ENCODE measurements around the gene ITGA3. TPM values are rescaled to one million over a fixed set of nuclear protein-coding genes. Genes with fewer than 3 reads are reported as not detected.

Gene ITGA3
- total RNA-seq, 1 donor from 2014 or later: 211 TPM

DNA sequence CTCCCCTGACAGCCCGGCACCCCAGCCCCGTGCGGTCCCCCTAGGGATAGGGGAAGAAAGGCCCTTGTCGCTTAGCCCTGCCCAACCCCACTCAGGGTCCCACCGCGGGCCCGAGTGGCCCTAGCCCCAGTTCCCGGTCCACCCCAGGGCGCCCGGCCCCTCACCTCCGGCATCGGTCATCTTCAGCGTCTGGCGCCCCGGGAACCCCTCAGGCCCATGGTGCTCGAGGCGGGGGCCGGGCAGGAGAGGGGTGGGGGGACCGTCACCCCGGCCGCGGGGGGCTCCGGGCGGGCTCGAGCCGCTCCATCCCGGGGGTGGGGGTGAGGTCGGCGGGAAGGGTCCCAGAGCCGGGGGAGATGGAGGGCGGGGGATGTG is 73.4 kb downstream of the ITGA3 start:
- no peak for DNase-seq (ENCODE audit: low spot score)

DNA sequence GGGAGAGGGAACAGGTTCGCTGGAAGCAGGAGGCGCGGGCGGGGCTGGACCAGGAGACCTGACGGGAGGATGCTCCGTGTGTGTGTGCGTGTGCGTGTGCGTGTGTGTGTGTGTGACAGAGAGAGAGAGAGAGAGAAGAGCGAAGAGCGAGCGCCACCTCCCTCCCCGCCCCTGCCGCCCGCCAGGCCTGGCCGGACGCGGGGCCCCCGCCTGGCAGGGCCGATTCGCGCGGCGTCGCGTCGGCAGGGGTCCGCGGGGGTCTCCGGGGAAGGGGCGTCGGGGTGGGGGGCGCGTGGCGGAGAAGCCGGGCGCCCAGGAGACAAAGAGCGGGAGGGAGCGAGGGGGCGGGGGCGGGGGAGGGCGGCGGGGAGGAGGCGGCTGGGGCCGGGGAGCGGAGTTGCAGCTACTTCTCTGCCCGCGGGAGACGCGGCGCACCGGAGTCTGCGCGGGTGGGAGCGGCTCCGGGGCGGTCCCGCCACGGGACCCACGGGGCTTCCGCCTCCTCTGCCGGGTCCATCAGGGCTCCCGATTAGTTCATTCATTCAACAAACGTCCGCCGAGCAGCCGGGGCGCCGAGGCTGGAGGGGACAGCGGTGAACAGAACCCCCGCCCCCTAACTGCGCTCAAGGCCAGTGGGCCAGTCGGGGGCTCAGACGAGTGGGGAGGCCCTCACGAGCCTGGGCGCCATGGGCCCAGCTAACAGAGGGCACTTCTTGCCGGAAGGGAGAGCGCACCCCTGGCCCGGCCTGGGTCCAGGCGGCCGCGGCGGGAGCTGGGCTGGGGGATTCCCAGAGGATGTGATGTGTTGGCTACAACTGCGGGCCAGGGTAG is 74.0 kb downstream of the ITGA3 start, which contains the start of gene SAMD14:
Gene SAMD14 (minus strand): TSS at position 433 of the 831 bp plus-strand sequence. CDS start 5,201 bp downstream, outside the sequence.
- peak; percentile 42 for DNase-seq (ENCODE audit: low spot score)

DNA sequence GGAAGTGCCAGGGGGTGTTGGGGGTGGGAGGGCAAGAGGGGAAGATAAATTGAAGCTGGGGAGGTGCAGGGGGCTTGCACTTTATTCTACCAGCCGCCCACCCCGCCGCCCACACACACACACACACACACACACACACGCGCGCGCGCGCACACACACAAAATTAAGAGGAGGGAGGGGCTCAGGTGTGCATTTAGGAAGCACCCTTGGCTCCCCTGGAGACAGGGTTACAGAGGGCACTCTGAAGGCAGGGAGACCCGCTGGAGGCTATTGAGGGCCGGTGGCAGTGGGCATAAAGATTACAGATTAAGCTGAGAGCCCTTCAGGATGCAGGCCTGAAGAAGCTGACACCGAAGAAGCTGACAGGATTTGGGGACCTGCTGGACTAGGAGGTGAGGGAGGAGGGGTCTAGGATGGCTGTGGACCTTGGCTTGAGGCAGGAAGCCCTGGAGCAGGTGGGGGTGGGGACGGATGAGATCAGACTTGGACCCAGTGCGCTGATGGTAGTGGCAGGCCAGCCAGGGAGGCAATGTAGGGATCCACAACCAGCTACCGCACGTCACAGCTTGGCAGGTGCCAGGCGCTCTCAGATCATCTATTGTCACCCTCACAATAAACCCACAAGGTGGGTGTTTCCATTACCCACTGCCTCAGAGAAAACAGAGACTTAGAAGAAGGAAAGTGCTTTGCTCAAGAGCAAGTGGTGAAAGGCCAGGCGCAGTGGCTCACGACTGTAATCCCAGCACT is 74.8 kb downstream of the ITGA3 start:
- DNase-seq (ENCODE audit: low spot score): no peak

DNA sequence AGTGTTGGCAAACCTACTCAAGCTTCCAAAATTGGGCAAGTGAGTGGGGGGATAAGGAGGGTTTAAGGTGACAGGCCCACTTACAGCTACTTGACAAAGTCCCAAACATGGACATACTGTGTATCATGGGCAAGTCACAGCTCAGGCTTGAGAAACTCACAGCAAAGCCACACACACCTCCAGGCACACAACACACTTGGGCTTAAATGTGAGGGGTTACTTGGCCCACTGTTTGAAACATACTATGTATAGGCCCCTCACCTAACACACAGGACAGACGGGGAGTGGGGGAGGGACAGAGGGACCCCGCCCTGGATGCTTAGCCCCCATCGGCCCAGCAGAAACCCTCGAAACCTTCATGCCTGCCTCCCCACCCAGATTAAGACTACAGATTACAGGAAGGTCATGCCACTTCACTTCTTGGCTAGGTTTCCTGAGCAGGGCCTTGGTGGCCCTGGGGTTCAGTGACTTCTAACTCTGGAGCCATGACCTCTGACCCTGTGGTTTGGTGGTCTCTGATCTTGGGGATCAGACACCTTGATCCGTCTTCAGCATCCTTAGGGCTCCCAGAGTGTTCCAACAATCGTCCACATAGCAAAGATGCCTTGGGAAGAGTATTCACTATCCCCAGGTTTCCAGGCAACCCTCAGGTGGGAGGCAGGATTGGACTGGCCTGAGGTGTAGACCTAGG is 76.3 kb downstream of the ITGA3 start:
- no peak for DNase-seq (ENCODE audit: low spot score)

DNA sequence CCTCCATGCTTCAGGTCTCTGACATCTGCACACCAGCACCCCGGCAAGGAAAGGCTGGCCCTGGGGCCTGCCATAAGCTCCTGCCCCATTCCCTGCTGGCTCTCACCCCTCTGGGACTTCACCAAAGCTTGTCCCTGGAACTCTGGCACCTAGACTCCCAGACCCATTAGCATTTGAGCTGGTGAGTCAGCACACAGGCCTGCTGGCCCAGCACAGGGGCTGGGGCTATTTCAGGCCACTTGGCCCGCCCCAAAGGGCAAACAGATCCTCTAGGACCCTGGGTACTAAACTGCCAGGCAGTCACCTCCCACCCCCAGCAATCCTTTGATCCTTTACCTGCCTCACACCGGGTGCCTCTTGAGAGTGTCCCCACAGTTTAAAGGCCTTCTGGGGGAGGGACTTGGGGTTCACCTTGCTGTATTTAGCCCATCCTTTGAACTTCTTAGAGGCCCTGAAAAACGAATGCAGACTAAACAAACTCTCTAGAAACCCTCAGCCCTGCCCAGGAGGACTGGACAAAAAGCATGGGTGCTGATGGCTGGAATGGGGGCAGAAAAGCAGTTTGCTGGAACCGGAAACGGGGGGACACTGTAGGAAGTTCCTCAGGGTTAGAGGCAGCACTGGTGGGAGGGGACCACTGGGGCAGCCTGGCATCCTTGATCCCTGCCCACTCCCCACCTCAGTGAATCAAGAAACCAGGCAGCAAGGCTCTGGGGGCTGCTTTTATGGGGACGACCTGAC is 77.3 kb downstream of the ITGA3 start:
- DNase-seq (ENCODE audit: low spot score): no peak

DNA sequence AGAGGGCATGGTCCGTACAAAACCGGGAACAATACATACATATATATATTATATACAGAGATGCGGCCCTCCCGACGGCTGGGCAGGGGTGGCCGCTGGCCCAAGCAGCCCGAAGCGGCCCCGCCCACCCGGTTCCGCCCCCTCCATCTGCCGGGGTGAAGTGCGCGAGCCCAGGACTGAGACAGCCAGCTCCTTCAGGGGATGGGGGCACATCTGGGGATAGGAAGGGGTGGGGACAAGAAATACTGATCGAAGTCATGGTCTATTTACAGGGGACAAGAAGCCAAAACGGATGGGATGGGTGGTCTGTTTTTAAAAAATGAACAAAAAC is 77.8 kb downstream of the ITGA3 start:
- DNase-seq (ENCODE audit: low spot score): no peak

DNA sequence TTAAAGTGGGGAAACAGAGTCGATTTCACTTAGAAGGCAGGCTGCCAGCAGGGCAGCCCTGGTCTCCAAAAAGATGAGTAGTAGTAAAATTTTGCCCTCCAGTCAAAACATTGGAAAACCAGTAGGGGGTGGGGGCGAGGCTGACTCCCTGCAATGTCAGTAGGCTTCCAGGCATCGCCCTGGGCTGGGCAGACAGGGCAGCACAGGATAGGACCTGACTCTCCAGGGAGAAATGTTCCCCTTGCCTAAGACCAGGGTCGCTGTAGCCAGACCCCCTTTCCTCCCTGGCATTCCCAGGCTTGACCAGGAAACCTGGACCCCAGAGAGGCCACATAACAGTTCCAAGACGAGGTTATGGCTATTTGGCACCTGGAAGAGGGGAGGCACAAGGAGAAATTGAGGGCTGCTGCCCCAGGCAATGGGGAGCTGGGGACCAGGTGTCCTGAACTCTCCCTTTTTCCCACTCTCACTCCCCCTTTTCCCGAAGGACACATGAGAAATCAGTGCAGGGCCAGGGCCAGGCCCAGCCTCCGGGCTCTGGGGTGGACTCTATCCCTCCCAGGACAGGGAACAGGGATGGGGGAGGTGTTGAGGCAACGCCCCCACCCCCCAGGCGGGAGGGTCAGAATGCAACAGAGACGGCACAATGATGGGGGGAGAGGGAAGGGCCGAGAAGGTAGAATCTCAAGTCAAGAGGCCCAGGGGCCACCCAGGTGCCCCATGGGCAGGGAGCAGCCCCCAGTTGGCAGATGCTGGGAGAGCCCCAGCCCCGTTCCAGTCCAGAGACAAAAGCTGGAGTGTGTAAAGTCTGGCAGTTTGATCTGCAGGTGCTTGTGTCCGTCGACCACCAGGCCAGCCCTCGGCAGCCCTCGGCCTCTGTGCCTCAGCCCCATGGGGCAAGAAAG is 78.5 kb downstream of the ITGA3 start:
- no peak for DNase-seq (ENCODE audit: low spot score)

DNA sequence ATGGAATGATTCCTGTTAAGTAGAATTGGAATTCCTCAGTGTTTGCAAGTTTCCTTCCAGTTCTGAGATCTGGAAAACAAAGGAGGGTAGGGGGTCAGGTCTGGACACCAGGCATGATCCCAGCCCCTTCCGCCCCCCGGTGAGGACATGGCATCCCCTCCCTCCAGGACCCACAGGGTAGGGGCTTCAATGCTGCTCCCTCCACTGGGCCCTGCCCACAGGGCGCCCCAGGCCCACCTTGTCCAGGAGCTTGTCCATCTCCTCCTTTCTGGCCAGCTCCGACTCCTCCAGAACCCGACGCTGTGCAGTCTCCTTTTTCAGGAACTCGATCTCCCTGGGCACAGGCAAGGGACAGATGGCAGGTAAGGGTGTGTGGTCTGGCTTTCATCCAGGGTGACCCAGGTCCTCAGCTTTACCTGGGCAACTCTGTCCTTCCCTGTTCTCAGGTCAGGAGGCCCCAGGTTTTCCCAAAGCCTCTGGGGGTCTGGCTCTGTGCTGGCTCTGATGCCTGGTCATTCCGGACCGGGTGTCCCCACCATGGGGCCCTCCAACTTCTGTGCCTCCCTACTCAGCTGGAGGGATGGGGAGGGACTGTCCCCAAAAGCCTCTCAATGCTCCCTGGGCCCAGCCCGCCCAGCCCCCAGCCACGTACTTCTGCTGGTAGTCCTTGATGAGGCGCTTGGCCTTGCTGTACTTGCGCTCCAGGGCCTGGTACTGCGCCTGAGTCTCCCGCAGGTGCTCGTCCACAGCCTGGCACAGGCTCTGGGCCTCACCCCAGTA is 79.6 kb downstream of the ITGA3 start:
- no peak for DNase-seq (ENCODE audit: low spot score)

DNA sequence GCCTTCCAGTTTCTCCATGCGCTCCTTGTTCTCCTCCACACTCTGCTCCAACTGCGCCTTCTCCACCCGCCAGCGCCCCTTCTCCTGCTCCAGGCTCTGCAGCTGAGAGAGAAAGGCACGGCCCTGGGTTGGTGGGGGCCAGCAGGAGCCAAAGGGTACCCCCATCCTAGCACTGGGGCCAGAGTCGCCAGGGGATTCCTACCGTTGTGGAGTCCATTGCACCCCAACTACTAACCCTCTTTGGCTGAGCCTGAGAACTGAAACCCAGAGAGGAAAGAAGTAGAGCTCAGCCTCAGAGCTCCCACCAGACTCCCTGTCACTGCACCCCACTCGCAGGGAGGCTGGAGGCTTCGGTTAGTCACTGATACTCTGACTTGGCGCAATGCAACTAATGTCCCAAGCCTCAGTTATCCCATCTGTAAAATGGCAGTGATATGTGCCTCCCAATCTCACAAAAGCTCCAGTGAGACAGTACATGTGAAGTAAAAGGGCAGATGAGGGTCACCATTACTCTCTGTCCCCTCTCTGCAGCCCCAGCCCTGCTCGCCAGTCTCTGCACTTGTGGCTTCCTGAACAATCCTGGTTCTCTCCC is 80.3 kb downstream of the ITGA3 start:
- no peak for DNase-seq (ENCODE audit: low spot score)

DNA sequence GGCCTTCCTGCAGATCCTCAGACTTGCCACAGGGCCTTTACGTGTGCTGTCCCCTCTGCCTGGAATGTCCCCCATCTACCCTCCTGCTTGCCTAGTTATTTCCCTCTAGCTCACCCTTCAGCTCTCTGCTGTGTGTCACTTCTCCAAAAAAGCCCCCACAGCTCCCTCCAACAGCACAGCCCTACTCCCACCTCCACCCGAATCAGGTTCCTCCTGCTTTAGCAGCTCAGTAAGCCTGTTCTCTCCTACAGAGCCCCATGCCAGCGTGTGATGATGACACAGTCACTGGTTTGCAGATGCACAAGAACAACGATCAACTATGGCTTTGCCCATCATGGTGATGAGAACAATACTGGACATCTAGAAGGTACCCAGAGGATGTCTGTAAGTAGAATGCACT is 81.1 kb downstream of the ITGA3 start:
- no peak for DNase-seq (ENCODE audit: low spot score)

DNA sequence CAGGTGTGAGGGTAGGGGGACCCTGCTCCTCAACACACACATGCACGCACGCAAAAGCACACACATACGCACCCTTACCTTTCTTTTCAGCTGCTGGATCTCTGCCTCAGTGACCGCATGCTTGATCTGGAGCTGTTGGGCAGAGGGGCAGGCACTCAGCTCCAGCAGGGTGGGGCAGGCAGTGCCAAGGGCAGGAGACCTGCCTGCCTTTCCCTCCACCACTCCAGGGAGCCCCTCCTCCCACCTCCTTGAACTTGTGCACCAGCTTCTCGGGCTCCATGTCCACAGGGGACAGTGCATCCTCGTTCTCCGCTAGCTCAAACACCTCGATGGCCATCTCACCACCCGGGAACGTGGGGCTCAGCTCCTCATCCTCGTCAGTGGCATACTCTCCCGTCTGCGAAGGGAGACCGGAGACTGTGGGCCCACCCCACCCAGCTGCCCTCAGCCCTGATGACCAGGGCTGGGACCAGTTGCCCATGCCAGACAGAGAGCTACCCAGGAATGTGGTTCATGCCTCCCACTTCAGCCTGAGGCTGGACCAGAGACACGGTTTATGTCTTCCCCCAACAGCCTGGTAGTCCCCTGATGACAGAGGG is 83.4 kb downstream of the ITGA3 start:
- DNase-seq (ENCODE audit: low spot score): no peak

Other genes starting within 250 kb of the ITGA3 start
- not detected for gene TAC4, start 208.0 kb upstream of the ITGA3 start, total RNA-seq
- gene DLX4, start 86.9 kb upstream of the ITGA3 start, total RNA-seq: 1.1 TPM
- gene DLX3, start 60.9 kb upstream of the ITGA3 start, total RNA-seq: 1.1 TPM
- gene PDK2, start 39.2 kb downstream of the ITGA3 start, total RNA-seq: 25.7 TPM
- gene SAMD14, start 74.0 kb downstream of the ITGA3 start, total RNA-seq: 5.5 TPM
- 38.4 TPM for gene PPP1R9B, start 94.6 kb downstream of the ITGA3 start, total RNA-seq
- gene SGCA, start 109.9 kb downstream of the ITGA3 start, total RNA-seq: 16.9 TPM
- gene COL1A1, start 145.5 kb downstream of the ITGA3 start, total RNA-seq: 331 TPM
- gene TMEM92, start 218.4 kb downstream of the ITGA3 start, total RNA-seq: 3.0 TPM

Data from ureter (tissue), 1 donor.